ENCODE results near the gene GIT2.

GIT2 gene

DNA sequence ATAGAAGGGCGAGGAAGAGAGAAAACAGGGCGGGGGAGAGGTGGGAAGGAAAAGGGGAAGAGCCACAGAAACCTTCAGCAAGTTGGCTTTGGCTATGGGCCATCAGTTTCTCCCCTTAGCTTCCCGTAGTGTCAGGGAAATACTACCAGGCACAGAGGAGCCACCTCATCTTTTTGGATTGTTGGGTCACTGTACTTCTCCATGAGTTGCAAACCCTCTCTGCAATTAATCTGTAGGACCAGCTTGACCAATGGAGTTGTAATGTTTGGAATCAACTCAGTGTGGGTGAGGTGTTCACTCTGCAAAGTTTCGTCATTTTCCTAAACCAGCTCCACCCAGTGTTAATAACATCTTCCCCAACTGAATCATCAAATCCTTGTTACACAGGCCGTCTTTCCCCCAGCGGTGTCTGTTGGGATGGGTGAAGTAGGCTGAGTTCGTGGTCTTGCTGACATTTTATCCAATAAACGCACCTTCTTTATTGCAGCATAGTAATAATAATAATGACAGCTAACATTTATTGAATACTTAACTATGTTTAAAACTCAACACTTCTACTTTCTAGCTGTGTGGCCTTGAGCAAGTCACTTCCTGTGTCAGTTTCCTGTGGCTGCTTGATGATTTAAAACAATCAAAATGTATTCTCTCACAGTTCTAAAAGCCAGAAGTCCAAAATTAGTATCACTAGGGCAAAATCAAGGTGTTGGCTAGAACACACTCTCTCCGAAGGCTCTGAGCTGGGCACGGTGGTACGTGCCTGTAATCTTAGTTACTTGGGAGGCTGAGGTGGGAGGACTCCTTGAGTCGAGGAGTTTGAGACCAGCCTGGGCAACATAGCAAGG is 107.8 kb downstream of the GIT2 start:
- TF ChIP-seq EZH2 (optimal IDR thresholded peaks at IDR 0.05; ENCODE audit: low read depth, low read length) (no peak), EZH2phosphoT487 (IDR thresholded peaks at IDR 0.05; ENCODE audit: low read length) (no peak)
- TF ChIP-seq, protein P1, sequence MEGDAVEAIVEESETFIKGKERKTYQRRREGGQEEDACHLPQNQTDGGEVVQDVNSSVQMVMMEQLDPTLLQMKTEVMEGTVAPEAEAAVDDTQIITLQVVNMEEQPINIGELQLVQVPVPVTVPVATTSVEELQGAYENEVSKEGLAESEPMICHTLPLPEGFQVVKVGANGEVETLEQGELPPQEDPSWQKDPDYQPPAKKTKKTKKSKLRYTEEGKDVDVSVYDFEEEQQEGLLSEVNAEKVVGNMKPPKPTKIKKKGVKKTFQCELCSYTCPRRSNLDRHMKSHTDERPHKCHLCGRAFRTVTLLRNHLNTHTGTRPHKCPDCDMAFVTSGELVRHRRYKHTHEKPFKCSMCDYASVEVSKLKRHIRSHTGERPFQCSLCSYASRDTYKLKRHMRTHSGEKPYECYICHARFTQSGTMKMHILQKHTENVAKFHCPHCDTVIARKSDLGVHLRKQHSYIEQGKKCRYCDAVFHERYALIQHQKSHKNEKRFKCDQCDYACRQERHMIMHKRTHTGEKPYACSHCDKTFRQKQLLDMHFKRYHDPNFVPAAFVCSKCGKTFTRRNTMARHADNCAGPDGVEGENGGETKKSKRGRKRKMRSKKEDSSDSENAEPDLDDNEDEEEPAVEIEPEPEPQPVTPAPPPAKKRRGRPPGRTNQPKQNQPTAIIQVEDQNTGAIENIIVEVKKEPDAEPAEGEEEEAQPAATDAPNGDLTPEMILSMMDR (IDR thresholded peaks at IDR 0.05; ENCODE audit: low read length): no peak

DNA sequence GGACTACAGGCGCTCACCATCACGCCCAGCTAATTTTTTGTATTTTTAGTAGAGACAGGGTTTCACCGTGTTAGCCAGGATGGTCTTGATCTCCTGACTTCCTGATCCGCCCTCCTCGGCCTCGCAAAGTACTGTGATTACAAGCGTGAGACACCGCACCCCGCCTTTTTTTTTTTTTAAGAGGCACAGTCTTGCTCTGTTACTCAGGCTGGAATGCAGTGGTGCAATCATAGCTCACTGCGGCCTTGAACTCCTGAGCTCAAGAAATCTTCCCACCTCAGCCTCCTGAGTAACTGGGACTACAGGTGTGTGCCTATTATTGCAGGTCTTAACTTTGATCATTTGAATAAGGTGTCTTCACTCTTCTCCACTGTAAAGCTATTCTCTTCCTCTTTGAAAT is 110.6 kb downstream of the GIT2 start:
- Histone ChIP-seq H3K9me3 (replicated peaks; ENCODE audit: insufficient read depth, low read length) (no peaks in the 10 kb centered on the region), H3K4me2 (ENCODE audit: low read depth, low read length) (no peak overlapping the region), H4K20me1 (ENCODE audit: insufficient read depth, low read length) (no peaks in the 10 kb centered on the region), H2AFZ (ENCODE audit: low read length) (no peak overlapping the region), H3K36me3 (replicated peaks; ENCODE audit: insufficient read depth, low read length) (no peaks in the 10 kb centered on the region), H3K79me2 (ENCODE audit: low read length) (no peaks in the 10 kb centered on the region), H3K27me3 (replicated peaks; ENCODE audit: insufficient read depth, low read length) (no peaks in the 10 kb centered on the region), H3K4me1 (ENCODE audit: low read length) (peaks cover 3% of the 10 kb centered on the region), H3F3A (ENCODE audit: insufficient read depth, low read length) (no peaks in the 10 kb centered on the region; the same call in 1 of the 2 replicates), H3K9me2 (replicated peaks; ENCODE audit: insufficient read depth, low read length) (no peaks in the 10 kb centered on the region), H3K4me3 (ENCODE audit: low read length) (no peak overlapping the region), H3K27ac (ENCODE audit: low read length) (no peak overlapping the region), H3K9ac (ENCODE audit: low read length) (no peak overlapping the region)
- TF ChIP-seq EZH2phosphoT487 (IDR thresholded peaks at IDR 0.05; ENCODE audit: low read length) (no peak), EZH2 (optimal IDR thresholded peaks at IDR 0.05; ENCODE audit: low read depth, low read length) (no peak)
- TF ChIP-seq, protein P1 (IDR thresholded peaks at IDR 0.05; ENCODE audit: low read length): no peak
- DNase-seq: no peak

More for the DNA sequence above, 107.8 kb downstream of the GIT2 start:
- Histone ChIP-seq H3K9me3 (replicated peaks; ENCODE audit: insufficient read depth, low read length) (no peaks in the 10 kb centered on the region), H3K4me2 (ENCODE audit: low read depth, low read length) (no peak overlapping the region), H3K9ac (ENCODE audit: low read length) (no peak overlapping the region), H3K9me2 (replicated peaks; ENCODE audit: insufficient read depth, low read length) (no peaks in the 10 kb centered on the region), H3K27me3 (replicated peaks; ENCODE audit: insufficient read depth, low read length) (no peaks in the 10 kb centered on the region), H2AFZ (ENCODE audit: low read length) (no peak overlapping the region), H3K27ac (ENCODE audit: low read length) (no peak overlapping the region), H3K79me2 (ENCODE audit: low read length) (no peaks in the 10 kb centered on the region), H3F3A (ENCODE audit: insufficient read depth, low read length) (peaks cover 13% of the 10 kb centered on the region), H3K4me3 (ENCODE audit: low read length) (no peak overlapping the region), H4K20me1 (ENCODE audit: insufficient read depth, low read length) (no peaks in the 10 kb centered on the region), H3K4me1 (ENCODE audit: low read length) (peaks cover 12% of the 10 kb centered on the region), H3K36me3 (replicated peaks; ENCODE audit: insufficient read depth, low read length) (no peaks in the 10 kb centered on the region)
- DNase-seq: no peak

DNA sequence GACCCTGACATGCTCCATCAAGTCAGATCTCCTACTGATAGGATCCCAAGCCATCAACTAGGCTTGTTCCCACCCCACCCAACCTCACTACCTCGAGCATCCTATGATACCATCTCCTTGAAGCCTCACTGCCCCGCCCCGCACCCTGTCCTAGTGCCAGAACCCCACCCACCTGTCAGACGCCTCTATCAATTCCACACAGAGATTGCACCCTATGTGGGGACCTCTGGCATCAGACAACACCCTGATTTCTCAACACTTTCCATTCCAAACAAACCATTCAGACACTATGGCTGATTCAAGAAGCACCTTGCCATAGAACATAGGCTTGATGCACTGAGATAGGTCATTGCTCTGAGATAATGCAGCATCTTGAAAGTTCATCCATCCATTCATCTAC is 112.7 kb downstream of the GIT2 start:
- Histone ChIP-seq H4K20me1 (ENCODE audit: insufficient read depth, low read length) (no peaks in the 10 kb centered on the region), H3K9me2 (replicated peaks; ENCODE audit: insufficient read depth, low read length) (no peaks in the 10 kb centered on the region), H3K9ac (ENCODE audit: low read length) (no peak overlapping the region), H3F3A (ENCODE audit: insufficient read depth, low read length) (no peaks in the 10 kb centered on the region; the same call in 1 of the 2 replicates), H3K36me3 (replicated peaks; ENCODE audit: insufficient read depth, low read length) (no peaks in the 10 kb centered on the region), H3K79me2 (ENCODE audit: low read length) (peaks cover 16% of the 10 kb centered on the region), H3K4me1 (ENCODE audit: low read length) (peaks cover 8% of the 10 kb centered on the region), H3K4me2 (ENCODE audit: low read depth, low read length) (no peak overlapping the region), H3K9me3 (replicated peaks; ENCODE audit: insufficient read depth, low read length) (no peaks in the 10 kb centered on the region), H3K27ac (ENCODE audit: low read length) (no peak overlapping the region), H3K4me3 (ENCODE audit: low read length) (no peak overlapping the region), H2AFZ (ENCODE audit: low read length) (no peak overlapping the region), H3K27me3 (replicated peaks; ENCODE audit: insufficient read depth, low read length) (no peaks in the 10 kb centered on the region)
- no peak for TF ChIP-seq EZH2 (optimal IDR thresholded peaks at IDR 0.05; ENCODE audit: low read depth, low read length)
- TF ChIP-seq EZH2phosphoT487 (IDR thresholded peaks at IDR 0.05; ENCODE audit: low read length): no peak
- TF ChIP-seq, protein P1 (IDR thresholded peaks at IDR 0.05; ENCODE audit: low read length): no peak
- DNase-seq: no peak

All from MM.1S (cell line).